K562 (cell line): Measurements from ENCODE around the gene POLK. TPM values are rescaled to one million over a fixed set of nuclear protein-coding genes. Genes with fewer than 3 reads are reported as not detected.

Source experiments
- BRF2 ChIP-seq: IDR thresholded peaks from 3 replicates; pipeline ENCODE4 v1.6.1; 2011; ENCODE audit warnings: borderline replicate concordance, mild to moderate bottlenecking; ENCODE audit not compliant: insufficient read length, insufficient read depth
- CCNT2 ChIP-seq: IDR thresholded peaks from 2 replicates; pipeline ENCODE4 v1.6.1; 2011; ENCODE audit warnings: borderline replicate concordance, low read depth, mild to moderate bottlenecking, moderate library complexity, mixed read lengths, low read length; ENCODE audit not compliant: insufficient read length; ENCODE audit errors: extremely low read depth
- E2F4 ChIP-seq: sonication (generic); formaldehyde crosslinking; IDR thresholded peaks from 2 replicates; pipeline ENCODE4 v1.8.0; 2022; ENCODE audit warnings: mild to moderate bottlenecking, low read depth, missing genetic modification reagents
- FOXK2 ChIP-seq, 2 experiments: fragments of 450-650 bp; IDR thresholded peaks in 1 of 2; conservative IDR thresholded peaks in 1 of 2; 2 replicates each; pipeline ENCODE4 v1.6.1; 2016; ENCODE audit warnings: low read depth in 2 of 2, mild to moderate bottlenecking in 1 of 2
- GTF2A2 ChIP-seq: IDR thresholded peaks from 2 replicates; pipeline ENCODE4 v1.6.1; 2016; ENCODE audit warnings: mild to moderate bottlenecking, missing genetic modification characterization, missing compliant biosample characterization
- KDM4B ChIP-seq, 2 experiments: fragments of 450-650 bp in 1 of 2; sonication (generic) in 1 of 2; IDR thresholded peaks; 2 replicates each; pipeline ENCODE4 v1.6.1; 2016 to 2017; ENCODE audit warnings: borderline replicate concordance in 2 of 2, antibody characterized with exemption in 1 of 2, low read depth in 1 of 2, mild to moderate bottlenecking in 1 of 2
- KHSRP ChIP-seq: fragments of 450-650 bp; IDR thresholded peaks from 2 replicates; pipeline ENCODE4 v1.6.1; 2017
- L3MBTL2 ChIP-seq: fragments of 450-650 bp; IDR thresholded peaks from 2 replicates; pipeline ENCODE4 v1.6.1; 2016; ENCODE audit warnings: mild to moderate bottlenecking, moderate library complexity
- LEF1 ChIP-seq: fragments of 450-650 bp; IDR thresholded peaks from 2 replicates; pipeline ENCODE4 v1.6.1; 2016; ENCODE audit warnings: mild to moderate bottlenecking
- NR1H2 ChIP-seq: sonication (generic); formaldehyde crosslinking; IDR thresholded peaks from 2 replicates; pipeline ENCODE4 v1.4.0; 2020; ENCODE audit warnings: mild to moderate bottlenecking, missing genetic modification reagents
- PHB ChIP-seq: fragments of 250-450 bp; sonication (Bioruptor Pico); IDR thresholded peaks from 2 replicates; pipeline ENCODE4 v1.5.0; 2021
- RERE ChIP-seq: sonication (generic); formaldehyde crosslinking; IDR thresholded peaks from 2 replicates; pipeline ENCODE4 v1.8.0; 2023; ENCODE audit warnings: missing genetic modification reagents, mild to moderate bottlenecking, borderline replicate concordance
- SMARCA4 ChIP-seq: fragments of 450-650 bp; IDR thresholded peaks from 2 replicates; pipeline ENCODE4 v1.6.1; 2016
- SNAPC5 ChIP-seq: fragments of 250-450 bp; sonication (Bioruptor Pico); IDR thresholded peaks from 2 replicates; pipeline ENCODE4 v1.8.0; 2021; ENCODE audit warnings: moderate library complexity, mild to moderate bottlenecking, inconsistent platforms
- TEAD4 ChIP-seq, 2 experiments: sonication (generic) in 1 of 2; formaldehyde crosslinking in 1 of 2; IDR thresholded peaks; 2 replicates each; pipeline versions ENCODE4 v1.6.1 to v1.8.0; 2012 to 2022; ENCODE audit warnings: borderline replicate concordance in 1 of 2, inconsistent platforms in 1 of 2, low read length in 1 of 2, mild to moderate bottlenecking in 1 of 2, missing genetic modification reagents in 1 of 2
- USF2 ChIP-seq: sonication (generic); formaldehyde crosslinking; IDR thresholded peaks from 2 replicates; pipeline ENCODE4 v1.5.0; 2020; ENCODE audit warnings: missing genetic modification reagents
- ZNF175 ChIP-seq: fragments of 200-800 bp; sonication (Bioruptor generic); IDR thresholded peaks from 2 replicates; pipeline ENCODE4 v1.6.1; 2016; ENCODE audit warnings: low read depth, mild to moderate bottlenecking, missing genetic modification characterization, missing compliant biosample characterization
- polyA plus RNA-seq, 8 experiments: library from polyadenylated mRNA; depleted of rRNA in 4 of 8; stranded (reverse) in 5 of 8; unstranded in 3 of 8; fragments of >200 nt; fragmentation: Nextera tagmentation in 2 of 8; fragmentation: Illumina TruSeq in 1 of 8; extraction: Ambion mirVana in 2 of 8; extraction: Trizol in 1 of 8; gene quantifications; 2 replicates each; pipeline versions ENCODE4 v1.2.1 to v1.2.3, GENCODE V29; 2011 to 2014; ENCODE audit warnings: inconsistent platforms in 1 of 8, missing spikeins in 1 of 8
- total RNA-seq, 7 experiments: library from RNA; depleted of rRNA in 6 of 7; stranded (reverse); fragments of >200 nt in 6 of 7; fragmentation: Illumina TruSeq in 2 of 7; extraction: Trizol in 2 of 7; gene quantifications; 2 replicates each; pipeline versions ENCODE4 v1.2.1 to v1.2.3, GENCODE V29; 2011 to 2021; ENCODE audit warnings: low replicate concordance in 1 of 7

The POLK gene
- total and polyA plus RNA-seq, 9 of the 15 experiments (the other 6 are each of a cell fraction or from before 2014, with no cell fraction given), result 6.1 to 31.6 (median 16.5) TPM

GRCh38 chr5:75511435-75512382, at the start of gene POLK, which contains the start of gene CERT1 (continued):
- TF ChIP-seq RERE (CRISPR knock-in tag) (no peak), ZNF175 (CRISPR knock-in tag) (no peak), SMARCA4 (no peak), BRF2 (no peak), PHB (CRISPR knock-in tag) (no peak), CCNT2 (peak; percentile 11), KHSRP (no peak), TEAD4 (IDR thresholded peaks at IDR 0.05; ENCODE audit: low read length) (no peak; the same call in 1 of the 2 replicates), TEAD4 (CRISPR knock-in tag; IDR thresholded peaks at IDR 0.05; ENCODE audit: borderline replicate concordance) (no peak; the same call in 1 of the 2 replicates), E2F4 (no peak), L3MBTL2 (peak; percentile 52), GTF2A2 (no peak), SNAPC5 (no peak), NR1H2 (CRISPR knock-in tag) (no peak), LEF1 (no peak), USF2 (no peak), KDM4B (IDR thresholded peaks at IDR 0.05; ENCODE audit: borderline replicate concordance in 2 of 2, low read depth in 1 of 2) (no peak), FOXK2 (conservative IDR thresholded peaks at IDR 0.05 in 1 of 2, IDR thresholded peaks at IDR 0.05 in 1 of 2; ENCODE audit: low read depth in 2 of 2) (peak; percentile 62 to 66; a peak in 2 of 4 replicates)
